ENCODE data around the gene CSNK1A1L.

The CSNK1A1L gene

GRCh38 chr13:37139356-37139755 is 33.9 kb upstream of the CSNK1A1L start:
- H3K36me3 ChIP-seq (ENCODE audit: control insufficient read depth, low read length): no peaks in the 10 kb centered on the region
- no peaks in the 10 kb centered on the region for H3K4me1 ChIP-seq (ENCODE audit: control insufficient read depth, low read length)
- H3K79me2 ChIP-seq (ENCODE audit: control insufficient read depth, low read length): no peaks in the 10 kb centered on the region
- no peaks in the 10 kb centered on the region for H3K9me3 ChIP-seq (ENCODE audit: control insufficient read depth, insufficient read depth, low read length)
- H3K27me3 ChIP-seq (ENCODE audit: control insufficient read depth, low read length): no peaks in the 10 kb centered on the region
- H3K4me2 ChIP-seq (ENCODE audit: low read length): no peak overlapping the region
- H3K9me2 ChIP-seq (replicated peaks; ENCODE audit: control insufficient read depth, low read length): no peaks in the 10 kb centered on the region
- H3F3A ChIP-seq (ENCODE audit: control insufficient read depth, insufficient read depth): no peaks in the 10 kb centered on the region
- TF ChIP-seq CTCF (IDR thresholded peaks at IDR 0.05; ENCODE audit: low read depth, low read length, poor library complexity, severe bottlenecking): no peak
- TF ChIP-seq EZH2phosphoT487 (IDR thresholded peaks at IDR 0.05; ENCODE audit: borderline replicate concordance, low read length): no peak
- H4K20me1 ChIP-seq (ENCODE audit: control insufficient read depth, insufficient read depth, low read depth, low read length): no peaks in the 10 kb centered on the region
- H3K4me3 ChIP-seq (ENCODE audit: low read length): no peak overlapping the region
- H3K27ac ChIP-seq (ENCODE audit: low read depth, low read length): no peak overlapping the region

- Histone ChIP-seq H3K9me3 (ENCODE audit: control insufficient read depth, insufficient read depth, low read length) (no peaks in the 10 kb centered on the region), H3F3A (ENCODE audit: control insufficient read depth, insufficient read depth) (no peaks in the 10 kb centered on the region), H3K27me3 (ENCODE audit: control insufficient read depth, low read length) (no peaks in the 10 kb centered on the region), H3K9me2 (replicated peaks; ENCODE audit: control insufficient read depth, low read length) (no peaks in the 10 kb centered on the region), H3K4me2 (ENCODE audit: low read length) (no peak overlapping the region), H4K20me1 (ENCODE audit: control insufficient read depth, insufficient read depth, low read depth, low read length) (no peaks in the 10 kb centered on the region), H3K79me2 (ENCODE audit: control insufficient read depth, low read length) (no peaks in the 10 kb centered on the region), H3K27ac (ENCODE audit: low read depth, low read length) (no peak overlapping the region), H3K4me1 (ENCODE audit: control insufficient read depth, low read length) (no peaks in the 10 kb centered on the region), H3K4me3 (ENCODE audit: low read length) (no peak overlapping the region), H3K36me3 (ENCODE audit: control insufficient read depth, low read length) (no peaks in the 10 kb centered on the region)
- TF ChIP-seq EZH2phosphoT487 (IDR thresholded peaks at IDR 0.05; ENCODE audit: borderline replicate concordance, low read length): no peak
Measured at GRCh38 chr13:37138926-37139325, 33.5 kb upstream of the CSNK1A1L start.

- H3K4me2 ChIP-seq (ENCODE audit: low read length): no peak overlapping the region
Measured at GRCh38 chr13:37138169-37138568, 32.7 kb upstream of the CSNK1A1L start.

GRCh38 chr13:37136633-37137032 is 31.2 kb upstream of the CSNK1A1L start:
- H3K36me3 ChIP-seq (ENCODE audit: control insufficient read depth, low read length): no peaks in the 10 kb centered on the region
- no peaks in the 10 kb centered on the region for H3K79me2 ChIP-seq (ENCODE audit: control insufficient read depth, low read length)

More at GRCh38 chr13:37138169-37138568, 32.7 kb upstream of the CSNK1A1L start:
- Histone ChIP-seq H3K36me3 (ENCODE audit: control insufficient read depth, low read length) (no peaks in the 10 kb centered on the region), H3K79me2 (ENCODE audit: control insufficient read depth, low read length) (no peaks in the 10 kb centered on the region), H3K4me1 (ENCODE audit: control insufficient read depth, low read length) (no peaks in the 10 kb centered on the region), H3F3A (ENCODE audit: control insufficient read depth, insufficient read depth) (no peaks in the 10 kb centered on the region), H3K9me3 (ENCODE audit: control insufficient read depth, insufficient read depth, low read length) (no peaks in the 10 kb centered on the region), H3K27me3 (ENCODE audit: control insufficient read depth, low read length) (no peaks in the 10 kb centered on the region), H3K9me2 (replicated peaks; ENCODE audit: control insufficient read depth, low read length) (no peaks in the 10 kb centered on the region), H3K27ac (ENCODE audit: low read depth, low read length) (no peak overlapping the region), H3K4me3 (ENCODE audit: low read length) (no peak overlapping the region), H4K20me1 (ENCODE audit: control insufficient read depth, insufficient read depth, low read depth, low read length) (no peaks in the 10 kb centered on the region)
- no peak for TF ChIP-seq EZH2phosphoT487 (IDR thresholded peaks at IDR 0.05; ENCODE audit: borderline replicate concordance, low read length)
- no peak for TF ChIP-seq CTCF (IDR thresholded peaks at IDR 0.05; ENCODE audit: low read depth, low read length, poor library complexity, severe bottlenecking)

More at GRCh38 chr13:37136633-37137032, 31.2 kb upstream of the CSNK1A1L start:
- Histone ChIP-seq H3K27me3 (ENCODE audit: control insufficient read depth, low read length) (no peaks in the 10 kb centered on the region), H4K20me1 (ENCODE audit: control insufficient read depth, insufficient read depth, low read depth, low read length) (no peaks in the 10 kb centered on the region), H3K4me1 (ENCODE audit: control insufficient read depth, low read length) (no peaks in the 10 kb centered on the region), H3K4me3 (ENCODE audit: low read length) (no peak overlapping the region), H3K9me2 (replicated peaks; ENCODE audit: control insufficient read depth, low read length) (no peaks in the 10 kb centered on the region), H3K27ac (ENCODE audit: low read depth, low read length) (no peak overlapping the region), H3F3A (ENCODE audit: control insufficient read depth, insufficient read depth) (no peaks in the 10 kb centered on the region), H3K4me2 (ENCODE audit: low read length) (no peak overlapping the region), H3K9me3 (ENCODE audit: control insufficient read depth, insufficient read depth, low read length) (no peaks in the 10 kb centered on the region; the same call in 1 of the 2 replicates)
- TF ChIP-seq EZH2phosphoT487 (IDR thresholded peaks at IDR 0.05; ENCODE audit: borderline replicate concordance, low read length) (no peak), CTCF (IDR thresholded peaks at IDR 0.05; ENCODE audit: low read depth, low read length, poor library complexity, severe bottlenecking) (no peak)

Measured in DOHH2 (cell line).